AG20443 (cell line): ENCODE results near the gene TOMM40L.

Experiments used
- DNase-seq: peaks from one replicate; pipeline ENCODE4 v3.0.0; 2012; ENCODE audit warnings: low spot score, mixed read lengths

TOMM40L gene

GRCh38 chr1:161197560-161198193 is 28.2 kb upstream of the TOMM40L start:
- DNase-seq, result no peak

GRCh38 chr1:161198194-161198896 is 27.5 kb upstream of the TOMM40L start:
- peak; percentile 47 for DNase-seq

- peak; percentile 76 for DNase-seq
These were observed 26.9 kb upstream of the TOMM40L start, which contains the start of gene ADAMTS4 for GRCh38 chr1:161198897-161199431. Gene ADAMTS4 (minus strand): TSS chr1:161199054. CDS start chr1:161198627, 427 bp downstream.

- no peak for DNase-seq
These were observed 26.2 kb upstream of the TOMM40L start for GRCh38 chr1:161199506-161200139.

- no peak for DNase-seq
These were observed 25.4 kb upstream of the TOMM40L start for GRCh38 chr1:161200421-161200991.

- DNase-seq, result peak; percentile 72
These were observed 24.6 kb upstream of the TOMM40L start for GRCh38 chr1:161200992-161201835.

- DNase-seq, result peak; percentile 93
These were observed 23.8 kb upstream of the TOMM40L start, which contains the start of gene NDUFS2 for GRCh38 chr1:161201836-161202712. Gene NDUFS2 (plus strand): TSS chr1:161202367. CDS start chr1:161202386, 19 bp downstream.

- no peak for DNase-seq
These were observed 19.3 kb upstream of the TOMM40L start for GRCh38 chr1:161206411-161207140.

GRCh38 chr1:161207173-161207572 is 18.7 kb upstream of the TOMM40L start:
- no peak for DNase-seq

- peak; percentile 86 for DNase-seq
These were observed 16.0 kb upstream of the TOMM40L start for GRCh38 chr1:161209790-161210409.

GRCh38 chr1:161214369-161214768 is 11.5 kb upstream of the TOMM40L start:
- no peak for DNase-seq

GRCh38 chr1:161215076-161215475 is 10.8 kb upstream of the TOMM40L start, which contains the start of gene FCER1G:
Gene FCER1G (plus strand): TSS chr1:161215295. CDS start chr1:161215322, 27 bp downstream.
- no peak for DNase-seq

GRCh38 chr1:161216945-161217712 is 8.7 kb upstream of the TOMM40L start:
- DNase-seq, result peak; percentile 58

- no peak for DNase-seq
These were observed 8.0 kb upstream of the TOMM40L start for GRCh38 chr1:161217831-161218230.

GRCh38 chr1:161218301-161219077 is 7.4 kb upstream of the TOMM40L start:
- DNase-seq, result no peak

- DNase-seq, result no peak
These were observed 6.6 kb upstream of the TOMM40L start for GRCh38 chr1:161219078-161219892.

- no peak for DNase-seq
These were observed 5.9 kb upstream of the TOMM40L start for GRCh38 chr1:161220002-161220401.
